ENCODE data around the gene PLCB2. TPM values are rescaled to one million over a fixed set of nuclear protein-coding genes. Genes with fewer than 3 reads are reported as not detected.

Gene PLCB2
- total RNA-seq, 1 donor from 2014 or later = 0.56 TPM

GRCh38 chr15:40344631-40345120, 36.9 kb upstream of the PLCB2 start:
- H2AFZ ChIP-seq (replicated peaks) = peak overlapping the region; percentile 74
- DNase-seq (ENCODE audit: low spot score) = peak; percentile 72
- H3K27ac Mint-ChIP-seq = no peak overlapping the region

GRCh38 chr15:40344217-40344616, 36.5 kb upstream of the PLCB2 start:
- H3K79me2 ChIP-seq (ENCODE audit: low read depth) = no peaks in the 10 kb centered on the region
- no peaks in the 10 kb centered on the region for H3K9me3 ChIP-seq (ENCODE audit: low read depth)
- Mint-ChIP-seq H3K27ac (no peak overlapping the region), H3K9me3 (no peaks in the 10 kb centered on the region), H3K4me1 (peaks cover 13% of the 10 kb centered on the region), H3K36me3 (no peaks in the 10 kb centered on the region), H3K4me3 (peak overlapping the region; percentile 43), H3K27me3 (ENCODE audit: insufficient read depth, low read depth) (peaks cover 16% of the 10 kb centered on the region)
- no peaks in the 10 kb centered on the region for H4K20me1 ChIP-seq (ENCODE audit: low read depth)
- TF ChIP-seq EZH2 (IDR thresholded peaks at IDR 0.05) (no peak), EZH2phosphoT487 (IDR thresholded peaks at IDR 0.05) (no peak), CTCF (IDR thresholded peaks at IDR 0.05) (no peak)
- no peak overlapping the region for H3K9ac ChIP-seq
- H3K27ac ChIP-seq = no peak overlapping the region
- no peaks in the 10 kb centered on the region for H3K36me3 ChIP-seq
- no peaks in the 10 kb centered on the region for H3F3A ChIP-seq (ENCODE audit: low read depth)
- no peak overlapping the region for H3K4me3 ChIP-seq
- H2AFZ ChIP-seq (replicated peaks) = no peak overlapping the region
- H3K4me2 ChIP-seq = no peak overlapping the region
- no peaks in the 10 kb centered on the region for H3K27me3 ChIP-seq
- no peak for DNase-seq (ENCODE audit: low spot score)
- peaks cover 11% of the 10 kb centered on the region for H3K4me1 ChIP-seq

More at GRCh38 chr15:40344631-40345120, 36.9 kb upstream of the PLCB2 start:
- Mint-ChIP-seq H3K27me3 (ENCODE audit: insufficient read depth, low read depth) (peaks cover 17% of the 10 kb centered on the region), H3K36me3 (no peaks in the 10 kb centered on the region), H3K4me3 (peak overlapping the region; percentile 43), H3K4me1 (peaks cover 13% of the 10 kb centered on the region), H3K9me3 (no peaks in the 10 kb centered on the region)
- H3K4me1 ChIP-seq = peaks cover 11% of the 10 kb centered on the region
- no peak overlapping the region for H3K4me2 ChIP-seq
- no peaks in the 10 kb centered on the region for H3K36me3 ChIP-seq
- no peaks in the 10 kb centered on the region for H3K27me3 ChIP-seq
- no peak overlapping the region for H3K27ac ChIP-seq
- no peaks in the 10 kb centered on the region for H4K20me1 ChIP-seq (ENCODE audit: low read depth)
- TF ChIP-seq CTCF (IDR thresholded peaks at IDR 0.05) (peak; percentile 73), EZH2phosphoT487 (IDR thresholded peaks at IDR 0.05) (no peak)
- no peak overlapping the region for H3K9ac ChIP-seq
- no peaks in the 10 kb centered on the region for H3K9me3 ChIP-seq (ENCODE audit: low read depth)
- H3K79me2 ChIP-seq (ENCODE audit: low read depth) = no peaks in the 10 kb centered on the region
- H3K4me3 ChIP-seq = no peak overlapping the region
- no peaks in the 10 kb centered on the region for H3F3A ChIP-seq (ENCODE audit: low read depth)

DNA sequence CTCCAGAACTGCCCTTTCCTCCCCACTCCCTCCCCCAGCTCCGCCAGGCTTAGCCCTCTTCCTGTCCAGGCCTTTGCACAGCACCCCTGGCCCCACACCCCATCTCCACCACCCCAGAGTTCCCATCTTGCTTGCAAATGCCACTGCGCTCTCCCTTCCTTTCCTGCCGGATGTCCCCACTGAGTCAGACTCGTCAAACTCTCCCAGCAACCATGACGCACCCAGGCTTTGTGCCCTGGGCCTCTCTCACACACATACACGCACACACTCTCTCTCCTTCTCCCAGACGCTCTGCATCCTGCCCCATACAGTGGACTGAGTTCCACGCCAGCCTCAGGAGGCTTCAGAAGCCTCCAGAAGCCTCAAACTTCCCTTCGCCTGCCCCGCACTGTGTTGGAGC, 35.8 kb upstream of the PLCB2 start:
- H2AFZ ChIP-seq (replicated peaks) = no peak overlapping the region
- no peaks in the 10 kb centered on the region for H3K9me3 ChIP-seq (ENCODE audit: low read depth)
- no peaks in the 10 kb centered on the region for H3K27me3 ChIP-seq
- H3K4me1 Mint-ChIP-seq = peaks cover 13% of the 10 kb centered on the region
- H3K9ac ChIP-seq = no peak overlapping the region
- TF ChIP-seq EZH2phosphoT487 (IDR thresholded peaks at IDR 0.05) (no peak), CTCF (IDR thresholded peaks at IDR 0.05) (no peak), EZH2 (IDR thresholded peaks at IDR 0.05) (no peak)
- H3K27me3 Mint-ChIP-seq (ENCODE audit: insufficient read depth, low read depth) = peaks cover 13% of the 10 kb centered on the region
- no peaks in the 10 kb centered on the region for H3F3A ChIP-seq (ENCODE audit: low read depth)
- no peak overlapping the region for H3K4me3 ChIP-seq
- DNase-seq (ENCODE audit: low spot score) = no peak
- no peaks in the 10 kb centered on the region for H3K9me3 Mint-ChIP-seq
- no peak overlapping the region for H3K27ac ChIP-seq
- H3K4me1 ChIP-seq = peaks cover 11% of the 10 kb centered on the region
- H3K27ac Mint-ChIP-seq = no peak overlapping the region
- no peak overlapping the region for H3K4me2 ChIP-seq
- no peaks in the 10 kb centered on the region for H3K36me3 ChIP-seq
- no peaks in the 10 kb centered on the region for H3K79me2 ChIP-seq (ENCODE audit: low read depth)
- H3K4me3 Mint-ChIP-seq = no peak overlapping the region
- H4K20me1 ChIP-seq (ENCODE audit: low read depth) = no peaks in the 10 kb centered on the region
- H3K36me3 Mint-ChIP-seq = no peaks in the 10 kb centered on the region

Measured in neural progenitor cell (in vitro differentiated cells).